ENCODE results near the gene PLVAP. TPM values are rescaled to one million over a fixed set of nuclear protein-coding genes. Genes with fewer than 3 reads are reported as not detected.

Gene PLVAP
- total RNA-seq, 1 donor from 2014 or later, result 0.95 TPM

GRCh38 chr19:17325881-17326594 is 51.1 kb downstream of the PLVAP start:
- TF ChIP-seq EZH2 (IDR thresholded peaks at IDR 0.05; ENCODE audit: insufficient read depth, low read length) (no peak), CTCF (IDR thresholded peaks at IDR 0.05; ENCODE audit: insufficient read depth, low read depth, low read length) (no peak)
- Histone ChIP-seq H3K27ac (ENCODE audit: low read depth, low read length) (no peak overlapping the region), H3K4me1 (ENCODE audit: insufficient read depth, low read length) (peaks cover 3% of the 10 kb centered on the region), H3K36me3 (ENCODE audit: insufficient read depth, low read length) (no peaks in the 10 kb centered on the region), H3K4me3 (ENCODE audit: insufficient read depth, low read depth, low read length) (no peak overlapping the region), H2AFZ (ENCODE audit: low read depth, low read length) (no peak overlapping the region), H3K9me3 (ENCODE audit: insufficient read depth, low read depth, low read length) (no peaks in the 10 kb centered on the region), H3K4me2 (ENCODE audit: low read length) (no peak overlapping the region), H4K20me1 (ENCODE audit: insufficient read depth, low read length) (peaks cover 13% of the 10 kb centered on the region), H3K27me3 (ENCODE audit: insufficient read depth, low read length) (no peaks in the 10 kb centered on the region), H3K79me2 (ENCODE audit: insufficient read depth, low read length) (no peaks in the 10 kb centered on the region), H3K9ac (ENCODE audit: low read length) (no peak overlapping the region)
- Mint-ChIP-seq H3K4me1 (ENCODE audit: low read depth, unreplicated experiment) (peaks cover 6% of the 10 kb centered on the region), H3K27me3 (ENCODE audit: low read depth, unreplicated experiment) (peaks cover 2% of the 10 kb centered on the region), H3K9me3 (ENCODE audit: unreplicated experiment) (no peaks in the 10 kb centered on the region), H3K36me3 (ENCODE audit: low read depth, unreplicated experiment) (peaks cover 9% of the 10 kb centered on the region), H3K27ac (ENCODE audit: unreplicated experiment) (no peak overlapping the region), H3K4me3 (ENCODE audit: unreplicated experiment) (no peak overlapping the region)
- no peak for FAIRE-seq
- DNase-seq (ENCODE audit: low read depth), result no peak

GRCh38 chr19:17325133-17325532 is 52.0 kb downstream of the PLVAP start:
- TF ChIP-seq EZH2 (IDR thresholded peaks at IDR 0.05; ENCODE audit: insufficient read depth, low read length) (no peak), CTCF (IDR thresholded peaks at IDR 0.05; ENCODE audit: insufficient read depth, low read depth, low read length) (no peak)
- H3K36me3 Mint-ChIP-seq (ENCODE audit: low read depth, unreplicated experiment), result peaks cover 5% of the 10 kb centered on the region
- H3K4me2 ChIP-seq (ENCODE audit: low read length), result no peak overlapping the region
- H3K27me3 ChIP-seq (ENCODE audit: insufficient read depth, low read length), result no peaks in the 10 kb centered on the region
- no peak overlapping the region for H3K4me3 ChIP-seq (ENCODE audit: insufficient read depth, low read depth, low read length)
- H2AFZ ChIP-seq (ENCODE audit: low read depth, low read length), result no peak overlapping the region
- peaks cover 13% of the 10 kb centered on the region for H4K20me1 ChIP-seq (ENCODE audit: insufficient read depth, low read length)
- no peaks in the 10 kb centered on the region for H3K9me3 ChIP-seq (ENCODE audit: insufficient read depth, low read depth, low read length)
- no peaks in the 10 kb centered on the region for H3K79me2 ChIP-seq (ENCODE audit: insufficient read depth, low read length)
- H3K27ac ChIP-seq (ENCODE audit: low read depth, low read length), result no peak overlapping the region
- H3K36me3 ChIP-seq (ENCODE audit: insufficient read depth, low read length), result no peaks in the 10 kb centered on the region
- DNase-seq (ENCODE audit: low read depth) (no peak), FAIRE-seq (no peak)
- peaks cover 3% of the 10 kb centered on the region for H3K4me1 ChIP-seq (ENCODE audit: insufficient read depth, low read length)
- no peaks in the 10 kb centered on the region for H3K9me3 Mint-ChIP-seq (ENCODE audit: unreplicated experiment)
- no peak overlapping the region for H3K27ac Mint-ChIP-seq (ENCODE audit: unreplicated experiment)
- peaks cover 2% of the 10 kb centered on the region for H3K27me3 Mint-ChIP-seq (ENCODE audit: low read depth, unreplicated experiment)
- no peak overlapping the region for H3K4me3 Mint-ChIP-seq (ENCODE audit: unreplicated experiment)
- H3K9ac ChIP-seq (ENCODE audit: low read length), result no peak overlapping the region
- H3K4me1 Mint-ChIP-seq (ENCODE audit: low read depth, unreplicated experiment), result peaks cover 6% of the 10 kb centered on the region
